Astrocyte (in vitro differentiated cells and primary cell): ENCODE results near the gene TAGLN.

Source experiments
- EZH2 ChIP-seq: IDR thresholded peaks from 2 replicates; pipeline ENCODE4 v1.6.1; 2012; ENCODE audit warnings: mild to moderate bottlenecking, low read length, inconsistent platforms; ENCODE audit not compliant: insufficient read depth
- TF ChIP-seq, protein P1 (sequence below): IDR thresholded peaks from 2 replicates; pipeline ENCODE4 v1.5.1; 2011; ENCODE audit warnings: low read depth, mild to moderate bottlenecking, inconsistent platforms, low read length, moderate library complexity; ENCODE audit not compliant: insufficient read depth

DNA sequence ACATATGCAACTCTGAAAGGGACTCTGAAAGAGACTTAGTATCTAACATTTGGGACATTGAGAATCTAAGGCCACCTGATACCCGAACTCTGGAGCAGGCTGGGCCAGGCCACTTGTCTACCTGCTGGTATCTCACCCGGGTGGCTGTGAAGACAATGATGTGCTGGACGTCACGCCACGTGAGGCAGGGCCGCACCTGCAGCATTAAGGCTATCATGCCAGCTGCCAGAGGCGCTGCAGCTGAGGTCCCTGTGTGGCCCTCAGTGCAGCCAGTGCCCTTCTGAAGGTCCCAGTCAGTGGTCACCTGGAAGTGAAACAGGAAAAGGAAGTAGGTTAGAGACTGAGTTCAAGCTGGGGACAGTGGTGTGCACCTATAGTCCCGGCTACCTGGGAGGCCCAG, 20.3 kb downstream of the TAGLN start:
- TF ChIP-seq, protein P1, sequence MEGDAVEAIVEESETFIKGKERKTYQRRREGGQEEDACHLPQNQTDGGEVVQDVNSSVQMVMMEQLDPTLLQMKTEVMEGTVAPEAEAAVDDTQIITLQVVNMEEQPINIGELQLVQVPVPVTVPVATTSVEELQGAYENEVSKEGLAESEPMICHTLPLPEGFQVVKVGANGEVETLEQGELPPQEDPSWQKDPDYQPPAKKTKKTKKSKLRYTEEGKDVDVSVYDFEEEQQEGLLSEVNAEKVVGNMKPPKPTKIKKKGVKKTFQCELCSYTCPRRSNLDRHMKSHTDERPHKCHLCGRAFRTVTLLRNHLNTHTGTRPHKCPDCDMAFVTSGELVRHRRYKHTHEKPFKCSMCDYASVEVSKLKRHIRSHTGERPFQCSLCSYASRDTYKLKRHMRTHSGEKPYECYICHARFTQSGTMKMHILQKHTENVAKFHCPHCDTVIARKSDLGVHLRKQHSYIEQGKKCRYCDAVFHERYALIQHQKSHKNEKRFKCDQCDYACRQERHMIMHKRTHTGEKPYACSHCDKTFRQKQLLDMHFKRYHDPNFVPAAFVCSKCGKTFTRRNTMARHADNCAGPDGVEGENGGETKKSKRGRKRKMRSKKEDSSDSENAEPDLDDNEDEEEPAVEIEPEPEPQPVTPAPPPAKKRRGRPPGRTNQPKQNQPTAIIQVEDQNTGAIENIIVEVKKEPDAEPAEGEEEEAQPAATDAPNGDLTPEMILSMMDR = no peak
- TF ChIP-seq EZH2 = no peak
